A673 (cell line): Measurements from ENCODE around the gene KCNS3.

Experiments used
- EZH2 ChIP-seq: fragments of 200-600 bp; sonication (generic); IDR thresholded peaks from 2 replicates; pipeline ENCODE4 v1.6.1; 2017; ENCODE audit warnings: borderline replicate concordance, low read depth, mild to moderate bottlenecking, mixed read lengths, antibody characterized with exemption, low read length; ENCODE audit not compliant: poor library complexity, severe bottlenecking
- TF ChIP-seq, protein P1 (sequence below): fragments of 300-800, 200-600 bp; sonication (generic); conservative IDR thresholded peaks from 2 replicates; pipeline ENCODE4 v1.5.1; 2017; ENCODE audit warnings: low read depth, mild to moderate bottlenecking, antibody characterized with exemption, low read length, moderate library complexity, mixed read lengths

DNA sequence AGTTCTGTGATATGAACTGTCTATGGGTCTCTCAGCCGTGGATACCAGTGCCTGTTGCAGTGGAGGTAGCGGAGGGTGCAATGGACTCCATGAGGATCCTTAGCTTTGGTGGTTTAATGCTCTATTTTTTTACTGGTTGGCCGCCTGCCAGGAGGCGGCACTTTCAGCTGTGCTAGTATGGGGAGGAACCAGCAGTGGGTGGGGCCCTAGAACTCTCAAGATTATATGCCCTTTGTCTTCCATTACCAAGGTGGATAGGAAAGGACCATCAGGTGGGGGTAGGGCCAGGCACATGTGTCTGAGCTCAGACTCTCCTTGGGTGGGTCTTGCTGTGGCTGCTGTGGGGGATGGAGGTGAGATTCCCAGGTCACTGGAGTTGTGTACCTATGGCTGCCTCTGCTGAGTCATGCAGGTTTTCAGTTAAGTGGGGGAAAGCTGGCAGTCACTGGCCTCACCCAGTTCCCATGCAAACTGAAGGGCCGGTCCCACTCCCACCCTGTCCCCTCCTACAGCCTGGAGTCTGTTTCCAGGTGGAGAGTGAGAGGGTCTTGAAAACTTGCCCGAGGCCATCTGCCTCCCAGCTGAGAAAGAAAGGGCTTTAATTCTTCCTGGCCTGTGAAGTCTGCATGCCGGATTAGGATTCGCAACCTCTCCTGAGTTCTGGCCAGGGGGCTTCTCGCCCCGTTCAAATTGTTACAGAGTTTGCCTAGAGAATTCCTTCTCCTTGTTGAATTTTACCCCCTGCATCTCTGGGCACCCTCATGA lies 14.5 kb downstream of the KCNS3 start:
- TF ChIP-seq, protein P1, sequence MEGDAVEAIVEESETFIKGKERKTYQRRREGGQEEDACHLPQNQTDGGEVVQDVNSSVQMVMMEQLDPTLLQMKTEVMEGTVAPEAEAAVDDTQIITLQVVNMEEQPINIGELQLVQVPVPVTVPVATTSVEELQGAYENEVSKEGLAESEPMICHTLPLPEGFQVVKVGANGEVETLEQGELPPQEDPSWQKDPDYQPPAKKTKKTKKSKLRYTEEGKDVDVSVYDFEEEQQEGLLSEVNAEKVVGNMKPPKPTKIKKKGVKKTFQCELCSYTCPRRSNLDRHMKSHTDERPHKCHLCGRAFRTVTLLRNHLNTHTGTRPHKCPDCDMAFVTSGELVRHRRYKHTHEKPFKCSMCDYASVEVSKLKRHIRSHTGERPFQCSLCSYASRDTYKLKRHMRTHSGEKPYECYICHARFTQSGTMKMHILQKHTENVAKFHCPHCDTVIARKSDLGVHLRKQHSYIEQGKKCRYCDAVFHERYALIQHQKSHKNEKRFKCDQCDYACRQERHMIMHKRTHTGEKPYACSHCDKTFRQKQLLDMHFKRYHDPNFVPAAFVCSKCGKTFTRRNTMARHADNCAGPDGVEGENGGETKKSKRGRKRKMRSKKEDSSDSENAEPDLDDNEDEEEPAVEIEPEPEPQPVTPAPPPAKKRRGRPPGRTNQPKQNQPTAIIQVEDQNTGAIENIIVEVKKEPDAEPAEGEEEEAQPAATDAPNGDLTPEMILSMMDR, result no peak
- no peak for TF ChIP-seq EZH2
